GM18868 (cell line): ENCODE measurements around the gene ADAM17.

Experiments
- ATAC-seq: cut with Tn5 transposase; IDR thresholded peaks from one replicate; pipeline ENCODE4 v1.9.1; 2021; ENCODE audit warnings: mild to moderate bottlenecking, moderate library complexity; ENCODE audit not compliant: unreplicated experiment

Gene ADAM17

GRCh38 chr2:9474361-9475057 lies 81.1 kb downstream of the ADAM17 start, which contains the start of gene IAH1:
TSS of gene IAH1 (plus strand) at chr2:9474551. CDS start at chr2:9474567, 16 bp downstream.
- ATAC-seq = peak; percentile 83

DNA sequence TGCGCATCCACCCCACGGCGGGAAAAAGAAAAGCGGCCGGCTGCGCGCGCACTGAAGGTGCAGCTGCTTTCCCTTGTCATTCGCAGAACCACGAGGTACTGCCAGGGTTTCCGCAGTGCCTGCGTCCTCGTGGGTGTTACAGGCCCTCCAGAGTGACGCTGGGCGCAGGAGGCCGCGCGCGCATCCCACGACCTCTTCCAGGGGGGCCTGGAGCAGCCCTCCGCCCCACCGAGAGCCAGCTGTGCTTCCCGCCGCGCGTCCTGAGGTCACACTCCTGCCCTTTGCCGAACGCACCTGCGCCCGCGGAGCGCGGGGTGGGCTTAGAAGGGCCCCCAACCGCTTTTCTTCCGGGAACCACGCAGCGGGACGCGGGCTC lies 81.7 kb downstream of the ADAM17 start:
- no peak for ATAC-seq

DNA sequence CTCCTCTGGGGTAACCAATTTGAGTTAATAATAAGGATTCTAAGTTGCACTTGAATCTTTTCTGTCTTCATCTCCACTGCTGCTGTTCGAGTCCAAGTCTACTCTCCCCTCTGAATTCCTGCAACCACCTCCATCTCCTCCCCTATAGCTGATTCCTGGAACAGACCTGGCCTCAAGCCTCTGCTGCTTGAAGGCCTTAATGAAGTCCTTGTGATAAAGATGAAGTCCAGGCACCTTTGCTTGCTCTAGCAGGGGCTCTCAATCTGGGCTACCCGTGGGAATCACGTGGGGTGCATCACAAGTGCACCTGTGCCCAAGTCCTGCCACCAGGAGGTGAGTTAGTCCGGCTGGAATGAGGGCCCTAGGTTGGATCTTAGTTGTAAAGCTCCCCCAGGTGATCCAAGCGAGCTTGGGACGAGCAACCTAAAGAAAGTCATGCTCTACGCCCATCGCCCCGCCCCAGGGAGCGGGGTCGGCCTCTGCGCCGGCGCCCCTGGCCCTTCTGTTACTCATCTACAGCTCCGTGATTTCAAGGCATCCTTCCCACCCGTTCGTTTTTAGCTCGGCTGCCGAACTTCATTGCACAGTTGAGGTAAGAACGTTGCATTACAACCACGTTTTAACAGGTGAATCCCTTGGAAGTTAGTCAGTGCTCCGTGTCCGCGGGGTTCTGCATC lies 82.2 kb downstream of the ADAM17 start:
- no peak for ATAC-seq

- ATAC-seq = no peak
Measured at GRCh38 chr2:9472511-9472910, 83.1 kb downstream of the ADAM17 start.

- ATAC-seq = no peak
Measured at GRCh38 chr2:9471206-9471605, 84.4 kb downstream of the ADAM17 start.

GRCh38 chr2:9467687-9468086 lies 87.9 kb downstream of the ADAM17 start:
- no peak for ATAC-seq

DNA sequence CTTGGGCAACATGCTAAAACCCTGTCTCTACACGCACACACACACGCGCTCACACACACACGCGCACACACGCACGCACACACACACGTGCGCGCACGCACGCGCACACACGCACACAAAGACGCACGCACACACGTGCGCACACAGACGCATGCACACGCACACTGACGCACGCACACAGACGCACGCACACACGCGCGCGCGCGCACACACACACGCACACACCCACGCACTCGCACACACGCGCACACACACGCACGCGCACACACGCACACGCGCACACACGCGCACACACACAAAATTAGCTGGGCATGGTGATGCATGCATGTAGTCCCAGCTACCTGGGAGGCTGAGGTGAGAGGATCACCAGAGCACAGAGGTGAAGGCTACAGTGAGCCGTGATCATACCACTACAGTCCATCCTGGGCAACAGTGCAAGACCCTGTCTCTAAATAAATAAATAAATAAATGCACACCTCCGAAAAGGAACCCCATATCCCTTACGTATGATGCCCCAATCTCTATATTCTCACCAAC lies 89.4 kb downstream of the ADAM17 start:
- no peak for ATAC-seq

DNA sequence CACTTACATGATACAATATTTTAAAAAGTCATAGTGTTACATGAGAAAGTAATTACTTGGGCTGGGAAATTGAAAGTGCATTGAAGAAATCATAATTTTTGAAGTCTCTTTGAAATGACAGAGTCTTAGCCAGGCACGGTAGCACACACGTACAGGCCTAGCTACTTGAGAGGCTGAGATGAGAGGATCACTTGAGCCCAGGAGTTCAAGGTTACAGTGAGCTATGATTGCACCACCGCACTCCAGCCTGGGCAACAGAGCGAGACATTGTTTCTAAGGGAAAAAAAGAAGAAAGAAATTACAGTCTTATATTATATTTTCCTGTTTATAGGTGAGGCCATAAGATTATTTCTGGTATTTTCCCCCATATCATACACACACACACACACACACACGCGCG lies 90.5 kb downstream of the ADAM17 start:
- no peak for ATAC-seq

GRCh38 chr2:9463698-9464034 lies 92.0 kb downstream of the ADAM17 start:
- no peak for ATAC-seq

- ATAC-seq = no peak
Measured at GRCh38 chr2:9462886-9463697, 92.5 kb downstream of the ADAM17 start.

GRCh38 chr2:9462313-9462712 lies 93.3 kb downstream of the ADAM17 start:
- no peak for ATAC-seq

GRCh38 chr2:9461079-9461478 lies 94.6 kb downstream of the ADAM17 start:
- ATAC-seq = no peak

DNA sequence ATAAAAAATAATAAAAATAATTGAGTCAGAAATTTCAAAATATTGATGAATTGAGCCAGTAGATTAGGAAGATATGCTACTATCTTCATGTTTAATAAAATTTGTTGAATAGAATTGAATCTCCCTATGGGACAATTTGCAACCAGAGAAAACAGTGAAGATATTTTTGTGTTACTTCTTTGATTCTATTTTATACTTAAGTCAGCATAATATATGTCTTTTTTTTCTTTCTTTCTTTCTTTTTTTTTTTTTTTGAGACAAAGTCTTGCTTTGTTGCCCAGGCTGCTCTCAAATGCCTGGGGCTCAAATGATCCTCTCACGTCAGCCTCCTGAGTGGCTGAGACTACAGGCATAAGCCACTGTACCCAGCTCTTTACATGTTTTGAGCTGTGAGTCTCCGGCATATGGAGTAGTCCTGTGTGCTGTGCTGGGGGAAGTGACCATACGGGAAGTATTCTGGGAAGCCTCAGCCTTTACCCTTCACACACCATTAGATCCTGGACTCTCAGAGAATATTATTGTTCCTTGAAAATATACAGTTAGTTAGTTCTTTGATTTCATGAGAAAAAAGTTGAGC lies 95.1 kb downstream of the ADAM17 start:
- no peak for ATAC-seq

- no peak for ATAC-seq
Measured at GRCh38 chr2:9451231-9451630, 104.4 kb downstream of the ADAM17 start.

- no peak for ATAC-seq
Measured at GRCh38 chr2:9445089-9445488, 110.5 kb downstream of the ADAM17 start.

DNA sequence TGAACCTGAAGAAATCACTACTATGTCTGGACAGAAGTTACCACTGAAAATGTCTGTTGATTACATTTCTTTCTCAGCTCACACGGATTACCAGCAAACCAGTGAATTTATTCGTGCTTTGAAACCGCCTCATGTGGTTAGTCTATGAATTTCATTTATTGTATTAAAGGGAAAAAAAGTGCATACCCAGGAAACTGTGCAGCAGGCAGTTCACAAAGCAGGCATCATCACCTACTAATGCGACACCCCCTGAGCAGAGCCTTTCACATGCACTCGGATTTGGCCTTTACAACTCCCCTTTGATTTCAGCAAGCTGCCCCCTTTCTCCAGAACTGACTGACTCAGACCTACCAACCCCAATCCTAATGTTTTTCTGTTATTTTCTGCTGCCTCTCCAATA lies 112.1 kb downstream of the ADAM17 start:
- ATAC-seq = no peak

DNA sequence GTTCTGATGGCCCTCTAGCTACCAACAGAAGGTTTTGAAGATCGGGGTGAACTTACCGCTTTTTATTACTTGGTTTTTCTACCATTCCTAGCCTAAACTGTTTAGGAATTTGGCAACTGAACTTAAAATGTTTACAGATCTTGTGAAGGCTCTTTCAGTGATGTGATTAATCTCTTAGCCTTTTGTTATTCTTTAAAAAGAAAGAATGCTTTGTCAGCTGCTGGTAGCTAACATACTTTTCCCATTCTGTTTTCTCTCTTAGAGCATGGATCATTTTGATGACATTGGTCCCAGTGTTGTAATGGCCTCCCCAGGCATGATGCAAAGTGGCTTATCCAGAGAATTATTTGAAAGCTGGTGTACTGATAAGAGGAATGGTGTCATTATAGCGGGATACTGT lies 114.1 kb downstream of the ADAM17 start:
- no peak for ATAC-seq

GRCh38 chr2:9440058-9440727 lies 115.4 kb downstream of the ADAM17 start:
- no peak for ATAC-seq

- no peak for ATAC-seq
Measured at GRCh38 chr2:9439536-9439935, 116.1 kb downstream of the ADAM17 start.
